Measurements from ENCODE around the gene TMEM81. TPM values are rescaled to one million over a fixed set of nuclear protein-coding genes. Genes with fewer than 3 reads are reported as not detected.

Gene TMEM81
- total RNA-seq, 3 donors from 2014 or later (not counting 1 experiment from before 2014, with no cell fraction given): 1.8 to 3.5 (median 2.5) TPM

DNA sequence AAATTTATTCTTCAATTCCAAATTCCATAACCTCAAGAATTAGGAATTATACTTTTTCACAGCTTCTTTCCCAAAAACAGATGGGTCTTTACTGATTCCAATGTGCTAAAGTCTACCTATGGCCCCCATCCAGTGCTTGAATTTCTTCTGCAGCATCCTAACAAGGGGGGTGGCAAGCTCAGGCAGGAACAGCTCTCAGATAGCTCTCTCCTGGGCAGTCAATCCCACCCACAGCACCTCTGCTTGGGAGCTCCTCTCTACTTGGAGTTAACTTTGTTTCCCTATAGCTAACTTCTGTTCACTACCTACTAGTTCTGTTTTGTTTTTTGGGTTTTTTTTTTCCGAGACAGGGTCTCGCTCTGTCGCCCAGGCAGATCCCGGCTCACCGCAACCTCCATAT, 25.5 kb upstream of the TMEM81 start:
- Mint-ChIP-seq H3K9me3 (no peaks in the 10 kb centered on the region), H3K4me1 (peaks cover 5 to 6% of the 10 kb centered on the region in 2 donors), H3K27ac (no peak overlapping the region), H3K27me3 (ENCODE audit: low read depth in 2 of 2) (no peaks in the 10 kb centered on the region), H3K36me3 (peaks cover 6% of the 10 kb centered on the region), H3K4me3 (no peak overlapping the region)
- ATAC-seq (no peak), DNase-seq (no peak)
- TF ChIP-seq, protein P1, sequence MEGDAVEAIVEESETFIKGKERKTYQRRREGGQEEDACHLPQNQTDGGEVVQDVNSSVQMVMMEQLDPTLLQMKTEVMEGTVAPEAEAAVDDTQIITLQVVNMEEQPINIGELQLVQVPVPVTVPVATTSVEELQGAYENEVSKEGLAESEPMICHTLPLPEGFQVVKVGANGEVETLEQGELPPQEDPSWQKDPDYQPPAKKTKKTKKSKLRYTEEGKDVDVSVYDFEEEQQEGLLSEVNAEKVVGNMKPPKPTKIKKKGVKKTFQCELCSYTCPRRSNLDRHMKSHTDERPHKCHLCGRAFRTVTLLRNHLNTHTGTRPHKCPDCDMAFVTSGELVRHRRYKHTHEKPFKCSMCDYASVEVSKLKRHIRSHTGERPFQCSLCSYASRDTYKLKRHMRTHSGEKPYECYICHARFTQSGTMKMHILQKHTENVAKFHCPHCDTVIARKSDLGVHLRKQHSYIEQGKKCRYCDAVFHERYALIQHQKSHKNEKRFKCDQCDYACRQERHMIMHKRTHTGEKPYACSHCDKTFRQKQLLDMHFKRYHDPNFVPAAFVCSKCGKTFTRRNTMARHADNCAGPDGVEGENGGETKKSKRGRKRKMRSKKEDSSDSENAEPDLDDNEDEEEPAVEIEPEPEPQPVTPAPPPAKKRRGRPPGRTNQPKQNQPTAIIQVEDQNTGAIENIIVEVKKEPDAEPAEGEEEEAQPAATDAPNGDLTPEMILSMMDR (IDR thresholded peaks at IDR 0.05): no peak
- Histone ChIP-seq H3K4me1 (ENCODE audit: control insufficient read depth, insufficient read depth, low read length) (no peaks in the 10 kb centered on the region), H3K27ac (ENCODE audit: low read length) (no peak overlapping the region), H3K9me3 (ENCODE audit: control insufficient read depth, insufficient read depth, low read length) (no peaks in the 10 kb centered on the region), H3K27me3 (ENCODE audit: control insufficient read depth, insufficient read depth, low read length) (no peaks in the 10 kb centered on the region), H3K4me3 (ENCODE audit: low read length) (no peak overlapping the region), H3K36me3 (ENCODE audit: control insufficient read depth, insufficient read depth, low read length) (peaks cover 50% of the 10 kb centered on the region)
- intact Hi-C loops (cut with micrococcal nuclease): no loop called here
- WGBS (ENCODE audit: insufficient coverage): 97% methylated on average over 5 of the region's 5 CpGs

DNA sequence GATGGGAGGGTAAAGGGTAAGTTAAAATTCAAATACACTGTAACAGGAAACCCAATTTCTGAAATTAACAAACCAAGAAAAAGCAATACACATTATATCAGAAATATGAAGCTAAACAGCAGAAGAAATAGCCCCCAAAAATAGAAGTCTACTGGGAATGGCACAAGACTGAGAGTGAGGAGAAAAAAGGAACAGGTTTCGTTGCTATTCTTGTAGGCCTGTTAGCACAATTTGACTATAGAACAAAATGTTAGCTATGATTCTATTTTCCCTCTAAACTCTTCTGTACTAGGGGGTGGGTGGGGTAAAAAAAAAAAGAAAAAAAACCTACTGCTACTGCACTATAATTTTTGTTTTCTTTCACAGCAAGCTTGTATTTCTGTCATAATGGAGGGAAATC, 25.0 kb upstream of the TMEM81 start:
- TF ChIP-seq, protein P1 (IDR thresholded peaks at IDR 0.05): no peak
- Histone ChIP-seq H3K9me3 (ENCODE audit: control insufficient read depth, insufficient read depth, low read length) (no peaks in the 10 kb centered on the region), H3K27me3 (ENCODE audit: control insufficient read depth, insufficient read depth, low read length) (no peaks in the 10 kb centered on the region), H3K4me3 (ENCODE audit: low read length) (no peak overlapping the region), H3K27ac (ENCODE audit: low read length) (no peak overlapping the region), H3K36me3 (ENCODE audit: control insufficient read depth, insufficient read depth, low read length) (peaks cover 49% of the 10 kb centered on the region), H3K4me1 (ENCODE audit: control insufficient read depth, insufficient read depth, low read length) (no peaks in the 10 kb centered on the region)
- Mint-ChIP-seq H3K27me3 (ENCODE audit: low read depth in 2 of 2) (no peaks in the 10 kb centered on the region), H3K4me1 (peaks cover 5 to 6% of the 10 kb centered on the region in 2 donors), H3K9me3 (no peaks in the 10 kb centered on the region), H3K4me3 (no peak overlapping the region), H3K36me3 (peaks cover 6% of the 10 kb centered on the region), H3K27ac (peak overlapping the region; percentile 21 to 27)
- ATAC-seq (no peak), DNase-seq (no peak)
- intact Hi-C loops (cut with micrococcal nuclease): no loop called here
- WGBS (ENCODE audit: insufficient coverage): no CpG with 5 or more reads among the region's 1 CpG

DNA sequence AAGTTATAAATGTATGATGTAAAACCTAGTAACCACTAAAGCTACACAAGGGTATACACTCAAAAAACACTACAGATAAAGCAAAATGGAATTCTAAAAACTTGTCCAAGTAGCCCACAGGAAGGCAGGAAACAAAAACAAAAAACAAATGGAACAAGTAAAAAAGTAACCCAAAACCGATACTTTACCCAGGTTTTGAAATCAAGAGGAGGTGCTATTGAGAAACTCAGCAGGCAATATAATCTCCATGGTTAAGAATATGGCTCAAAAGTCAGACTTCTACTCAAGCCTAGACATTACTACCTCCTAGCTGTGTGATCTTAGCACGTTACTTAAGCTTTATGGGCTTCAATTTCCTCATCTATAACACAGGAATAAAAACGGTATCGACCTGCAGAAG, 24.2 kb upstream of the TMEM81 start:
- peaks cover 5 to 6% of the 10 kb centered on the region in 2 donors for H3K4me1 Mint-ChIP-seq
- H3K27me3 Mint-ChIP-seq (ENCODE audit: low read depth in 2 of 2): no peaks in the 10 kb centered on the region
- no peaks in the 10 kb centered on the region for H3K27me3 ChIP-seq (ENCODE audit: control insufficient read depth, insufficient read depth, low read length)
- peaks cover 46% of the 10 kb centered on the region for H3K36me3 ChIP-seq (ENCODE audit: control insufficient read depth, insufficient read depth, low read length)
- no peaks in the 10 kb centered on the region for H3K9me3 ChIP-seq (ENCODE audit: control insufficient read depth, insufficient read depth, low read length)
- peaks cover 12% of the 10 kb centered on the region for H3K36me3 Mint-ChIP-seq
- intact Hi-C loops (cut with micrococcal nuclease): no loop called here
- H3K4me3 Mint-ChIP-seq: no peak overlapping the region
- H3K27ac ChIP-seq (ENCODE audit: low read length): no peak overlapping the region
- ATAC-seq (no peak), DNase-seq (no peak)
- 94% methylated on average over 4 of the region's 4 CpGs for whole genome bisulfite sequencing (ENCODE audit: insufficient coverage)
- peak overlapping the region in 1 of 2 donors; percentile 27 for H3K27ac Mint-ChIP-seq
- no peaks in the 10 kb centered on the region for H3K4me1 ChIP-seq (ENCODE audit: control insufficient read depth, insufficient read depth, low read length)
- TF ChIP-seq, protein P1 (IDR thresholded peaks at IDR 0.05): no peak
- H3K9me3 Mint-ChIP-seq: no peaks in the 10 kb centered on the region
- no peak overlapping the region for H3K4me3 ChIP-seq (ENCODE audit: low read length)

DNA sequence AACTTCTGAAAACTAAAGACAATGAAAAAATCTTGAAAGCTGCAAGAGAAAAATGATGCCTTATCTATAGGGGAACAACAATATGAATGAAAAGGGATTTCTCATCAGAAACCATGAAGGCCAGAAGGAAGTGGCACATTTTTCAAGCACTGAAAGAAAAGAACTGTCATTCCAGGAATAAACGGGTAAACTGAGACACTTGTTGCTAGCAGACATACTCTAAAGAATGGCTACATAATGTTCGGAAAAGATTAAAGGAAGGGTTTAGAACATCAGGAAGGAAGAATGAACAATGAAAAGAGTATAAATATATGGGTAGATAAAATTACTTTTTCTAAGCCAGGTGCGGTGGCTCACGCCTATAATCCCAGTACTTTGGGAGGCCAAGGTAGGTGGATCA, 23.1 kb upstream of the TMEM81 start:
- intact Hi-C loops (cut with micrococcal nuclease): no loop called here
- Mint-ChIP-seq H3K27me3 (ENCODE audit: low read depth in 2 of 2) (no peaks in the 10 kb centered on the region), H3K9me3 (no peaks in the 10 kb centered on the region), H3K4me3 (no peak overlapping the region), H3K27ac (no peak overlapping the region), H3K36me3 (peaks cover 16% of the 10 kb centered on the region), H3K4me1 (peaks cover 3 to 5% of the 10 kb centered on the region in 2 donors)
- H3K9me3 ChIP-seq (ENCODE audit: control insufficient read depth, insufficient read depth, low read length): no peaks in the 10 kb centered on the region
- no peaks in the 10 kb centered on the region for H3K27me3 ChIP-seq (ENCODE audit: control insufficient read depth, insufficient read depth, low read length)
- peaks cover 55% of the 10 kb centered on the region for H3K36me3 ChIP-seq (ENCODE audit: control insufficient read depth, insufficient read depth, low read length)
- no peaks in the 10 kb centered on the region for H3K4me1 ChIP-seq (ENCODE audit: control insufficient read depth, insufficient read depth, low read length)
- 98% methylated on average over 4 of the region's 4 CpGs for WGBS (ENCODE audit: insufficient coverage)
- no peak for ATAC-seq
- H3K27ac ChIP-seq (ENCODE audit: low read length): no peak overlapping the region
- DNase-seq: no peak
- no peak overlapping the region for H3K4me3 ChIP-seq (ENCODE audit: low read length)
- TF ChIP-seq, protein P1 (IDR thresholded peaks at IDR 0.05): no peak
